GM19395 (cell line): ENCODE results near the gene YPEL4.
"Not testable (repeated sequence)": the region's sequence is repeated elsewhere in the genome, so short reads cannot be mapped to it uniquely, and the experiment has no call there.

Experiments used
- ATAC-seq: cut with Tn5 transposase; IDR thresholded peaks from one replicate; pipeline ENCODE4 v1.9.1; 2021; ENCODE audit warnings: mild to moderate bottlenecking, moderate library complexity; ENCODE audit not compliant: unreplicated experiment

YPEL4 gene

DNA sequence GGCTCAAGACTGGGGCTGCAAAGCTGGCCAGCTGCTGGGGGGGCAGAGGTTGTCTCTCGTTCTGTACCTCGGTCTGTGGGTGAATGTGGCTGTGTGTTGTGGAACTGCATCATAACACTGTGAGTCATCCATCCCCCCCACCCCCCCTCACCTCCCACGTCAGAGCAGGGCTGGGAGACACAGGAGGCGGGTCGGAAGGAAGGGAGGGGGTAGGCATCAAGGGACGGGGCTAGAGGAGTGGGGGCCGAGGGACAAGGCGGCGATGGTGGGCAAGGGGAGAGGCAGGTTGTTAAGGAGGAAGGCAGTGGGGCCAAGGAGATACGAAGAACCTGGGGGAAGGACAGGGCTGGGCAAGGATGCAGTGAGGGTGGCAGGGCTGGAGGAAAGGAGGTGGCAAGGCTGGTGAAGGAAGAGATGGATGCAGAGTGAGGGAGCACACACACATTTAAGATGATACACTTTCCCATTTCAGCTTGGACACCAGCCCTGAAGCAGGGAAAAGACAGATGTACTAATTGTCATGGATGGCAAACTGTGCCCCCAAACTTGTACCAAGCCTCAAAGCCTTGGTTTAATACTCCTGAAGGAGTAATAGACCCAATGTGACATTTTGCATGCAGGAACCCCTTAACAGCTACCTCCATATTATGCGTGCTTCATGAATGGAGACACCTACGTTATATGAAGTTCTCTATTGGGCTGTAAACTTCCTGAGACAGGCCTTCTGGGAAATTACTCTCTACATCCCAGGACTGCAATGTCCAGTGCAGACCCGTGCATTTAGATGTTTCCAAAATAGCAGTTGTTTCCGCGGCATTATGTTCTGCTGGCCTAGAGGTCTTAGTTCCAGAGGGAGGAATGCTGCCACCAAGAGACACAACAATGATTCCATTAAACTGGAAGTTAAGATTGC is at the start of gene YPEL4:
Gene YPEL4, minus strand, starts transcription at position 87 of the 913 bp plus-strand sequence. CDS start 2,805 bp downstream, outside the sequence.
- no peak for ATAC-seq

- ATAC-seq = no peak
These were observed 49.2 kb upstream of the YPEL4 start for GRCh38 chr11:57698843-57699365.

DNA sequence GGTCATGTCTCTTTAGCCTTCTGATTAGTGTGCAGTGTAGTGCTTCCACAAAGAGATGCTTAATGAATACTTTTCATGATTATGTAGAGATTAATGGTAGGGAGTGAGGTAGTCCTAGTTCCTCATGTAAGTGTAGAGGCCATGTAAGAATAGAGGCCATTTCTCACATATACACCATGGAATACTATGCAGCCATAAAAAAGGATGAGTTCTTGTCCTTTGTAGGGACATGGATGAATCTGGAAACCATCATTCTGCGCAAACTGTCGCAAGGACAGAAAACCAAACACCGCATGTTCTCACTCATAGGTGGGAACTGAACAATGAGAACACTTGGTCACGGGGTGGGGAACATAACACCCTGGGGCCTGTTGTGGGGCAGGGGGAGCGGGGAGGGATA is 40.8 kb upstream of the YPEL4 start:
- not testable (repeated sequence) for ATAC-seq

DNA sequence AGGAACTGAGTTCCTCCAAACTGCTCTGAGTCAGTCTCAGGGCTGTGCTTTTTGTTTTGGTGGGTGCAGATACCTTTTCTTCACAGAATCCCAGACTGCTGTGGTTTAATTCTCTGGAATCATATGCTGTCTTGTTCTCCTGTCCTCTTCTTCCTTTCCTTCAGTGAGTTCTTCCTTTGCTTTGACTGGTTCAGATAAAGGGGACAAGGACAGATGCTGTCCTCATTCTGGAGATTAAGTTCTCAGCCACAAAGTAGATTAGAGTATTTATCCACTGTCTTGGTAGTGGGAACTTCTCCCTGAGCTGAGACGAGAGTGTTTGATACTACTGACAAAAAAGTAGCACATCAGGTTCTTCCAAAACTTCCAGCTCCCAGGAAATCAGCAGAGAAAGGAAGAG is 31.5 kb upstream of the YPEL4 start:
- no peak for ATAC-seq

DNA sequence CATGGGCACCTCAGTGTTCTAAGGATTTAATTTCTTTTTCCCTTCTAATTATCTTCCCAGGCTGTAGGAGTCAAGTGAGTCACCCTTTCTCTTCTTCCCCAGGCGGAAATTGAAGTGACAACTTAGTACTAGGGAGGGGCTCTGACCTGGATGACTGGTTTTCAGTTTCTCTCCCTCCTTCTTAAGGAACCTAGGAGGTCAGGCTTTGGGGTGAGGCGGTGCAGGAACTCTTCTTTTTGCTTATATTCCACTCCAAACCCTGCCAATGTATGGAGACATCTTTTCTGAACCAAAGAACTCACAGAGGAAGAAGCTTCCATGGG is 30.8 kb upstream of the YPEL4 start:
- ATAC-seq = peak; percentile 56

GRCh38 chr11:57679396-57679795 is 29.7 kb upstream of the YPEL4 start:
- ATAC-seq = no peak

GRCh38 chr11:57675176-57675941 is 25.6 kb upstream of the YPEL4 start:
- ATAC-seq = no peak

DNA sequence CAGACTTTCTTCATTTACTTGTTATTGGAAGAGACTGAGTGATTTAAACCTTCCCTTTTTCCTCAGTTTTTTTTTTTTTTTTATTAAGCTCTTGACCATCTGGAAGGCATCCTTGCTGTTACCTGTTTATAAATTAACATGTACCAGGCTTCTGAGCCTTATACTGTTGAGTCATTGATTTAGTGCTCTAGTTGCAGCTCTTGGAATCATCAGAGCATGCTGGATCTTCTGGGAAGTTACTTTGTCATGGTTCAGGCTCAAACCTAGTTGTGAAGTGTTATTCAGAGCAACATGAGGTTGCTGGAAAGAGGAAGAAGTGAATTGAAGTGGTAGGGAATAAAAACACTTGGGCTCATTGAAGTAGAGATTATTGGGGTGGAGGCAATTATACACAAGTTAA is 24.5 kb upstream of the YPEL4 start:
- ATAC-seq = no peak

GRCh38 chr11:57668434-57668782 is 18.7 kb upstream of the YPEL4 start:
- ATAC-seq = peak; percentile 17

- ATAC-seq = peak; percentile 83
These were observed 18.2 kb upstream of the YPEL4 start, which contains the start of gene ZDHHC5 for GRCh38 chr11:57667736-57668433. Gene ZDHHC5, plus strand, starts transcription at chr11:57668114. Its CDS starts 4,977 bp downstream, at chr11:57673091.

GRCh38 chr11:57667117-57667735 is 17.5 kb upstream of the YPEL4 start:
- ATAC-seq = peak; percentile 76

DNA sequence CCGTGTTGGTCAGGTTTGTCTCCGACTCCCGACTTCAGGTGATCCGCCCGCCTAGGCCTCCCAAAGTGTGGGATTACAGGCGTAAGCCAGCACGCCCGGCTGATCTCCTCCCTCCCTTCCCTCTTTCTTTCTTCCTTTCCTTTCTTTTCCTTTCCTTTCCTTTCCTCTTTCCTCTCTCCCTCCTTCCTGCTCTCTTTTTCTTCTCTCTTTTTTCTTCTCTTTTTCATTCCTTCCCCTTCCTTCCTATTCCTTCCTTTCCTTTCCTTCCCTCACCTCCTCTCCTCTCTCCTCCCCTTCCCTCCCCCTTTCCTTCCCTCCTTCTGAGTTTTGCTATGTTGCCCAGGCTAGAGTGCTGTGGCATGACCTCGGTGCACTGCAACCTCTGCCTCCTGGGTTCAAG is 14.3 kb upstream of the YPEL4 start:
- ATAC-seq = no peak

DNA sequence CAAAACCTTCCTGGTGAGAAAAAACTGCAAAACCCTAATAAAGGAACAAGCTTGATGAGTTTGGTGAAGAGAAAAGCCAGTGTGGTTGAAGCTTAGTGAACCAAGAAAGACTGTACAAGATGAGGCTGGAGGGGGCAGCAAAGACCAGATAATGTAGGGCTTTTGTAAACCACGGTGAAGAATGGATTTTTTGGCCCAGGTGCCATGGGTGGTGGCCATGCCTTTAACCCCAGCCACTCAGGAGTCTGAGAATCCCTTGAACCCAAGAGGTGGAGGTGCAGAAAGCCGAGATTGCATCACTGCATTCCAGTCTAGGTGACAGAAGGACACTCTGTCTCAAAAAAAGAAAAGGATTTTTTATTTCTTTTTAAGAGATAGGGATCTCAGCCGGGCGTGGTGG is 13.2 kb upstream of the YPEL4 start:
- no peak for ATAC-seq

GRCh38 chr11:57659669-57660068 is 10.0 kb upstream of the YPEL4 start:
- no peak for ATAC-seq

GRCh38 chr11:57658023-57658361 is 8.3 kb upstream of the YPEL4 start:
- no peak for ATAC-seq

- ATAC-seq = peak; percentile 98
These were observed 7.7 kb upstream of the YPEL4 start, which contains the start of gene CLP1 for GRCh38 chr11:57657194-57658022. Gene CLP1, plus strand, starts transcription at chr11:57657762. Its CDS starts 1,715 bp downstream, at chr11:57659477.

- ATAC-seq = no peak
These were observed 7.1 kb upstream of the YPEL4 start for GRCh38 chr11:57656885-57657193.

DNA sequence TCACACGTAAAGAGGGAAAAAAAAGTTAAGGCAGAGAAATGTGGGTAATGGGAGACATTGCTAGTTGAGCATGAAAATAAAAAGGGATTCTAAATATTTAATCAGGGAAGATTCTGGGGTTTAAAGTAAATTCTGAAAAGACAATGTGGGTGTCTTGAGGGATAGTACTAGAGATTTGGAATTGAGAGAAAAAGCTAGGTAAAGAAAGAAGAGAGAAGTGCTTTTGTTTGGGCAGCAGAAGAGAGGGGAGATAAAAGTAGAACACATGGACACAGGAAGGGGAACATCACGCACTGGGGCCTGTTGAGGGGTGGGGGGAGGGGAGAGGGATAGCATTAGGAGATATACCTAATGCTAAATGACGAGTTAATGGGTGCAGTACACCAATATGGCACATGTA is 3.5 kb upstream of the YPEL4 start:
- no peak for ATAC-seq

GRCh38 chr11:57652662-57653061 is 3.0 kb upstream of the YPEL4 start:
- ATAC-seq = no peak

- not testable (repeated sequence) for ATAC-seq
These were observed 2.5 kb upstream of the YPEL4 start for GRCh38 chr11:57652230-57652629.
